Mesenchymal stem cell (in vitro differentiated cells and primary cell): Measurements from ENCODE around the gene CHST11.

Source experiments
- DNase-seq: peaks from one replicate; pipeline ENCODE4 v3.0.0-alpha.2; 2013
- H2AFZ ChIP-seq: one replicate; pipeline ENCODE4 v1.6.1; 2013; ENCODE audit warnings: low read depth, mild to moderate bottlenecking, control low read depth, inconsistent platforms, low read length, moderate library complexity
- H2AK5ac ChIP-seq: 2 replicates; pipeline ENCODE4 v1.6.1; 2013; ENCODE audit warnings: low read length, moderate library complexity, mild to moderate bottlenecking, inconsistent platforms; ENCODE audit not compliant: severe bottlenecking
- H2BK120ac ChIP-seq: one replicate; pipeline ENCODE4 v1.6.1; 2013; ENCODE audit warnings: low read depth, mild to moderate bottlenecking, inconsistent platforms, low read length, moderate library complexity
- H2BK12ac ChIP-seq, 2 experiments: one replicate each; pipeline ENCODE4 v1.6.1; 2013; ENCODE audit warnings: inconsistent platforms in 2 of 2, low read length in 2 of 2, mild to moderate bottlenecking in 2 of 2, moderate library complexity in 2 of 2, control low read depth in 1 of 2
- H2BK15ac ChIP-seq: one replicate; pipeline ENCODE4 v1.6.1; 2013; ENCODE audit warnings: mild to moderate bottlenecking, low read depth, inconsistent platforms; ENCODE audit not compliant: poor library complexity, severe bottlenecking
- H2BK5ac ChIP-seq: 2 replicates; pipeline ENCODE4 v1.6.1; 2013; ENCODE audit warnings: low read depth, mild to moderate bottlenecking, low read length, control low read depth, inconsistent platforms; ENCODE audit not compliant: poor library complexity, severe bottlenecking
- H3K14ac ChIP-seq, 2 experiments: one replicate each; pipeline ENCODE4 v1.6.1; 2013; ENCODE audit warnings: inconsistent platforms in 2 of 2, low read length in 2 of 2, control low read depth in 1 of 2, mild to moderate bottlenecking in 1 of 2, moderate library complexity in 1 of 2
- H3K18ac ChIP-seq, 2 experiments: one replicate each; pipeline ENCODE4 v1.6.1; 2013; ENCODE audit warnings: inconsistent platforms in 2 of 2, low read length in 2 of 2, control low read depth in 1 of 2, low read depth in 1 of 2, mild to moderate bottlenecking in 1 of 2
- H3K23ac ChIP-seq, 2 experiments: one replicate each; pipeline ENCODE4 v1.6.1; 2013; ENCODE audit warnings: inconsistent platforms in 2 of 2, low read length in 2 of 2, mild to moderate bottlenecking in 2 of 2, moderate library complexity in 2 of 2, control low read depth in 1 of 2
- H3K27ac ChIP-seq: 2 replicates; pipeline ENCODE4 v1.5.1; 2013; ENCODE audit warnings: mild to moderate bottlenecking, moderate library complexity, low read length, control low read depth, inconsistent platforms; ENCODE audit not compliant: poor library complexity, severe bottlenecking
- H3K27me3 ChIP-seq, 2 experiments: 2 replicates each; pipeline versions ENCODE4 v1.6.1 to v1.7.0; 2013; ENCODE audit warnings: low read length in 2 of 2, mild to moderate bottlenecking in 2 of 2, moderate library complexity in 2 of 2, control low read depth in 1 of 2, inconsistent platforms in 1 of 2; ENCODE audit not compliant: control insufficient read depth in 1 of 2, insufficient read depth in 1 of 2
- H3K36me3 ChIP-seq, 2 experiments: 2 replicates each; pipeline versions ENCODE4 v1.6.1 to v1.7.0; 2013; ENCODE audit warnings: low read length in 2 of 2, control low read depth in 1 of 2, inconsistent platforms in 1 of 2, low read depth in 1 of 2, mild to moderate bottlenecking in 1 of 2; ENCODE audit not compliant: insufficient read depth in 2 of 2, control insufficient read depth in 1 of 2
- H3K4ac ChIP-seq, 2 experiments: one replicate each; pipeline ENCODE4 v1.6.1; 2013; ENCODE audit warnings: inconsistent platforms in 2 of 2, low read length in 2 of 2, mild to moderate bottlenecking in 2 of 2, moderate library complexity in 2 of 2, control low read depth in 1 of 2, low read depth in 1 of 2
- H3K4me1 ChIP-seq: 2 replicates; pipeline ENCODE4 v1.6.1; 2013; ENCODE audit warnings: low read depth, low read length, control low read depth; ENCODE audit not compliant: control insufficient read depth, insufficient read depth
- H3K4me2 ChIP-seq: 2 replicates; pipeline ENCODE4 v1.6.1; 2013; ENCODE audit warnings: low read length, mild to moderate bottlenecking, inconsistent platforms; ENCODE audit not compliant: poor library complexity, severe bottlenecking
- H3K4me3 ChIP-seq, 2 experiments: 2 replicates each; pipeline versions ENCODE4 v1.5.1 to v1.7.0; 2013; ENCODE audit warnings: low read length in 2 of 2, mild to moderate bottlenecking in 2 of 2, control low read depth in 1 of 2, low read depth in 1 of 2; ENCODE audit not compliant: insufficient read depth in 1 of 2
- H3K79me1 ChIP-seq: replicated peaks from 2 replicates; pipeline ENCODE4 v1.6.1; 2013; ENCODE audit warnings: mild to moderate bottlenecking, control low read depth, low read length, inconsistent platforms; ENCODE audit not compliant: poor library complexity, severe bottlenecking
- H3K9ac ChIP-seq: 2 replicates; pipeline ENCODE4 v1.7.0; 2013; ENCODE audit warnings: mild to moderate bottlenecking, low read length, moderate library complexity
- H3K9me3 ChIP-seq: 2 replicates; pipeline ENCODE4 v1.7.0; 2013; ENCODE audit warnings: mild to moderate bottlenecking, low read length; ENCODE audit not compliant: control insufficient read depth
- H4K8ac ChIP-seq: one replicate; pipeline ENCODE4 v1.6.1; 2013; ENCODE audit warnings: inconsistent platforms, mild to moderate bottlenecking, low read length, moderate library complexity
- H4K91ac ChIP-seq: one replicate; pipeline ENCODE4 v1.6.1; 2013; ENCODE audit warnings: mild to moderate bottlenecking, low read length, inconsistent platforms
- WGBS: methylation state at CpG from one replicate; pipeline ENCODE4 v1.1.7; 2013; ENCODE audit warnings: mixed read lengths; 5-methylcytosine and 5-hydroxymethylcytosine counted together

The CHST11 gene

GRCh38 chr12:104460041-104460719 lies 3.4 kb downstream of the CHST11 start:
- Histone ChIP-seq H3K4me2 (no peak overlapping the region), H2BK120ac (no peak overlapping the region), H3K27me3 (peaks cover 0 to 4% of the 10 kb centered on the region in 2 experiments), H3K4me3 (no peak overlapping the region), H3K36me3 (no peaks in the 10 kb centered on the region), H3K9ac (peak overlapping the region; percentile 96), H3K79me1 (no peaks in the 10 kb centered on the region), H3K4ac (no peak overlapping the region), H3K27ac (no peak overlapping the region), H2BK15ac (no peak overlapping the region), H2AK5ac (no peak overlapping the region), H3K14ac (no peak overlapping the region), H4K91ac (no peak overlapping the region), H2BK5ac (no peak overlapping the region), H3K18ac (no peak overlapping the region), H4K8ac (no peak overlapping the region), H2BK12ac (no peak overlapping the region), H3K23ac (no peak overlapping the region), H3K9me3 (no peaks in the 10 kb centered on the region), H2AFZ (no peak overlapping the region), H3K4me1 (peaks cover 17% of the 10 kb centered on the region)
- 69% methylated on average over 7 of the region's 10 CpGs for WGBS
- DNase-seq: no peak

- peak overlapping the region; percentile 82 for H2BK120ac ChIP-seq
- no peak overlapping the region for H2AFZ ChIP-seq
- H2BK15ac ChIP-seq: no peak overlapping the region
- H3K4ac ChIP-seq: no peak overlapping the region
- peak overlapping the region; percentile 7 to 63 for H2BK12ac ChIP-seq
- H3K9me3 ChIP-seq: no peaks in the 10 kb centered on the region
- peaks cover 17% of the 10 kb centered on the region for H3K4me1 ChIP-seq
- no peak overlapping the region for H4K91ac ChIP-seq
- no peak overlapping the region for H4K8ac ChIP-seq
- H3K27ac ChIP-seq: no peak overlapping the region
- no peak overlapping the region for H3K23ac ChIP-seq
- no peak overlapping the region for H3K4me3 ChIP-seq
- no peak overlapping the region for H3K18ac ChIP-seq
- H3K79me1 ChIP-seq: no peaks in the 10 kb centered on the region
- WGBS: 83% methylated on average over 5 of the region's 5 CpGs
- no peaks in the 10 kb centered on the region for H3K36me3 ChIP-seq
- H3K27me3 ChIP-seq: peaks cover 0 to 4% of the 10 kb centered on the region in 2 experiments
- DNase-seq: no peak
- H3K9ac ChIP-seq: no peak overlapping the region
- no peak overlapping the region for H2BK5ac ChIP-seq
- no peak overlapping the region for H2AK5ac ChIP-seq
- no peak overlapping the region for H3K14ac ChIP-seq
- H3K4me2 ChIP-seq: no peak overlapping the region
Measured at GRCh38 chr12:104460973-104461698, 4.4 kb downstream of the CHST11 start.

GRCh38 chr12:104462325-104462724 lies 5.6 kb downstream of the CHST11 start:
- WGBS: 100% methylated on average over 1 of the region's 1 CpG
- H3K9me3 ChIP-seq: no peaks in the 10 kb centered on the region
- H3K4me2 ChIP-seq: no peak overlapping the region

GRCh38 chr12:104462931-104463339 lies 6.2 kb downstream of the CHST11 start:
- Histone ChIP-seq H4K8ac (no peak overlapping the region), H3K4ac (no peak overlapping the region), H3K4me3 (no peak overlapping the region), H3K9me3 (no peaks in the 10 kb centered on the region), H2AK5ac (no peak overlapping the region), H2AFZ (no peak overlapping the region), H3K27me3 (peaks cover 0 to 4% of the 10 kb centered on the region in 2 experiments), H3K9ac (peak overlapping the region; percentile 26), H4K91ac (no peak overlapping the region), H3K23ac (no peak overlapping the region), H2BK15ac (no peak overlapping the region), H3K79me1 (no peaks in the 10 kb centered on the region), H2BK12ac (no peak overlapping the region), H3K4me1 (peaks cover 10% of the 10 kb centered on the region), H3K4me2 (no peak overlapping the region), H2BK120ac (no peak overlapping the region), H3K18ac (peak overlapping the region in 1 of 2 experiments; percentile 37), H3K27ac (no peak overlapping the region), H2BK5ac (no peak overlapping the region), H3K14ac (no peak overlapping the region), H3K36me3 (no peaks in the 10 kb centered on the region)
- DNase-seq: peak; percentile 65
- 80% methylated on average over 1 of the region's 1 CpG for WGBS

More at GRCh38 chr12:104462325-104462724, 5.6 kb downstream of the CHST11 start:
- Histone ChIP-seq H2BK5ac (no peak overlapping the region), H2BK120ac (no peak overlapping the region), H2AFZ (no peak overlapping the region), H3K27me3 (peaks cover 0 to 4% of the 10 kb centered on the region in 2 experiments), H3K18ac (no peak overlapping the region), H2BK15ac (no peak overlapping the region), H3K9ac (no peak overlapping the region), H4K8ac (no peak overlapping the region), H3K79me1 (no peaks in the 10 kb centered on the region), H3K4me3 (no peak overlapping the region), H4K91ac (no peak overlapping the region), H3K14ac (no peak overlapping the region), H3K4me1 (peaks cover 13% of the 10 kb centered on the region), H2AK5ac (no peak overlapping the region), H2BK12ac (no peak overlapping the region), H3K36me3 (no peaks in the 10 kb centered on the region), H3K23ac (no peak overlapping the region), H3K27ac (no peak overlapping the region), H3K4ac (no peak overlapping the region)
- no peak for DNase-seq
